GM19372 (cell line): ENCODE results near the gene BTRC.

Source experiments
- ATAC-seq: cut with Tn5 transposase; IDR thresholded peaks from one replicate; pipeline ENCODE4 v1.9.1; 2021; ENCODE audit warnings: mild to moderate bottlenecking, low read depth, moderate library complexity; ENCODE audit not compliant: unreplicated experiment

The BTRC gene

GRCh38 chr10:101513733-101514132, 159.8 kb downstream of the BTRC start:
- no peak for ATAC-seq

GRCh38 chr10:101525848-101526247, 171.9 kb downstream of the BTRC start:
- no peak for ATAC-seq

DNA sequence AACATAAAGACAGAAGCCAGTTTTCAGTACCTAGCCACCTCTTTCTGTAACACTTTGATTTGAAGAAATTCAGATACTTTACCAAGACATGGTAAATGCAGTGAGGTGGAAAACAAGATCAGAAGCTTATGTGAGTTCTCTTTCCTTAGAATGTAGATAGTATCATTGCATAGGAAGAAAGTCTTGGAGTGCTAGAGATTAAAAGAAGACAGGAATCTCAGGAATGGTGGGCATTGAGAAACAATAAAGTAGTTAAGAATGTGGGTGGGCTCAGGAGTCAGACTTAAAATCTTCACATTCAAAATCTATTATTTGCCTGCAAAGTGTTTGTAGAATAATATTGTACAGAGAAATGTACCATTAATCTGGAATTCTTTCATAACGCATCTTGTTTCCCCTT, 175.2 kb downstream of the BTRC start:
- no peak for ATAC-seq

DNA sequence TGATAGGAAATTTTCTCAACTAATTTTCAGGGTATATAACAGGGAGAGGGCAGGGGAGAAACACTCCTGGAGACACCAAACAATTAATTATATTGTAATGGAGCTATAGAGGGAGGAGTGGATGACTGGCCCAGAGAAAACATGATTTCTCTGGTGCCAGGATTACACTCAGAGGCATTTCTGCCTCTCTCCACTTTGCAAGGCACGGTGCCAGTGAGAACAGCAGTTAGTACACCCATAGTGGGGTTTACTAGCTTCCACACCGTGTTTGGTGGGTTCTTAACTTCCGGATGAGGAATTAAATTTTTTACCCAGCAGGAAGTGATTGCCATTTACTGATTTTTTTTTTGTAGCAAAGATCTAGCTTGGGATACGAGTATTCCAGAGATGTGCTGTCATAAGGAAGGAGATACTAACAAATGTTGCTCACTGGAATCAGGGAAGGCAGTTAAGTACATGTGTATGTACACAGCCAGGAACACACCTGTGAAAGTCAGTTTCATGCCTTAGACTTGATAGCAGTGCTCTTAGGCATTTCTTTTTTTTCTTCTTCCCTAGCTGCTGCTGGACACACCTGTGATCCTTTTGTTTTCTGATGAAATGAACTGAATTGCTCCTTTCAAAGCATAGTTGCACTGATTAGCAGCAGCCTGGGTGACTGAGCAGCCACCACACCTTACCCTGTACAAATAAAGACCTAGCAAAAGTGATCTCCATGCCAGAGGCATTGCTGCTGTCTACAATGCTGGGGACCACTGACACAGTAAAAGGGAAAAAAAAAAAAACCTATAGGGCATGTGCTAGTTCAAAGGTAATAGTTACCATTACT, 176.0 kb downstream of the BTRC start:
- no peak for ATAC-seq

GRCh38 chr10:101535949-101536348, 182.0 kb downstream of the BTRC start:
- no peak for ATAC-seq

DNA sequence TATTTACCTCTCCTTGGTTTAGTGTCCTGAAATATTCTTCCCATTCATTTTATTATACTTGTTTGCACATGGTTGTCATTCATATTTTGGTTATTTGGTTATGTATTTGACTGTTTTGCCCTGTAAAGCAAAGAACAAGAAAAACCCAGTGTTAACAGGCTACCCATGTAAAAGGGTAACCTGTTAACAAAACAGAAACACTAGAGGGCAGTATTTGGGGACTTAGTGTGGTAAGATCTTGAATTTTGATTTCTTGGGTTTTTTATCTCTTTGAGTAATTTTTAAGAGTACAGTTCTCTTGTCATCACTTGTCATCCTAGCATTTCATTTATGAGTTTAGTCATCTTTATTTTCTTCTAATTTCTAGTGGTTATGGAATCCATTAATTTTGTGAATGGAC, 182.8 kb downstream of the BTRC start:
- no peak for ATAC-seq

DNA sequence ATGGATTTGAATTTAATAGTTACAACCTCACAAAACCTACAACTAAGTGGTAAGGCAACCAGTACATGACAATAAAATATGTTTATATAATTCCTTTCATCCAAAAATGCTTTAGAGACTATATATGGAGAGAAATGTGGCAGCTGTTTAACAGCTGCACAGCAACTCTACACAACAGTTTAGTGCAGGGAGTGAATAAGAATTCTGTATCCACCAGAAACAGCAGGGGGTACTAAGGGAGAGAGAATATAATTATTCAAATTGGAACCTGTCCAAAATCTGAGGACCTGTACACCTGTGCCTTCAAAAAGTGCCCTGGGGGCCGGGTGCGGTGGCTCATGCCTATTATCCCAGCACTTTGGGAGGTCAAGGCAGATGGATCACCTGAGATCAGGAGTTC, 184.5 kb downstream of the BTRC start:
- ATAC-seq: no peak

GRCh38 chr10:101545898-101546297, 191.9 kb downstream of the BTRC start:
- no peak for ATAC-seq

GRCh38 chr10:101550965-101551364, 197.0 kb downstream of the BTRC start:
- no peak for ATAC-seq

GRCh38 chr10:101552442-101552841, 198.5 kb downstream of the BTRC start:
- ATAC-seq: no peak

DNA sequence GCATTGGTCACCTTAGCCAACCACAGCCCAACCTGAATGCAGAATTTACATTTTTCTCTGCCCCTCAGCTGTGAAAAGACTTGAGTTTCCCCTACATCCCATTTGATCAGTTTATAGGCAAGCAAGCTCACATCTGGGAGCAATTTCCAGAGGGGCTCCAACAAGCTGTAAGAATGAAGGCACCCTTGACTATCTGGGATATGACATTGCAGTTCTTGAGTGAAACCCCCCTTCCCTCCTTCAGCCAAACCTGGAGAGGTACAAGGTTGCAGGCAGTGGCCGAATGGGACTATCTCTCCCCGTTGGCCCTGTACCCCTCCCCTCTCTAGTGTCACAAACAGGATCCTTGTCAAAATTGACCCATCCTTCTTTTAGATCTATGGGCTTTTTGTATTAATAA, 203.6 kb downstream of the BTRC start:
- no peak for ATAC-seq

- ATAC-seq: no peak
These were observed 204.2 kb downstream of the BTRC start for GRCh38 chr10:101558204-101558603.

GRCh38 chr10:101558671-101559595, 205.0 kb downstream of the BTRC start:
- no peak for ATAC-seq

DNA sequence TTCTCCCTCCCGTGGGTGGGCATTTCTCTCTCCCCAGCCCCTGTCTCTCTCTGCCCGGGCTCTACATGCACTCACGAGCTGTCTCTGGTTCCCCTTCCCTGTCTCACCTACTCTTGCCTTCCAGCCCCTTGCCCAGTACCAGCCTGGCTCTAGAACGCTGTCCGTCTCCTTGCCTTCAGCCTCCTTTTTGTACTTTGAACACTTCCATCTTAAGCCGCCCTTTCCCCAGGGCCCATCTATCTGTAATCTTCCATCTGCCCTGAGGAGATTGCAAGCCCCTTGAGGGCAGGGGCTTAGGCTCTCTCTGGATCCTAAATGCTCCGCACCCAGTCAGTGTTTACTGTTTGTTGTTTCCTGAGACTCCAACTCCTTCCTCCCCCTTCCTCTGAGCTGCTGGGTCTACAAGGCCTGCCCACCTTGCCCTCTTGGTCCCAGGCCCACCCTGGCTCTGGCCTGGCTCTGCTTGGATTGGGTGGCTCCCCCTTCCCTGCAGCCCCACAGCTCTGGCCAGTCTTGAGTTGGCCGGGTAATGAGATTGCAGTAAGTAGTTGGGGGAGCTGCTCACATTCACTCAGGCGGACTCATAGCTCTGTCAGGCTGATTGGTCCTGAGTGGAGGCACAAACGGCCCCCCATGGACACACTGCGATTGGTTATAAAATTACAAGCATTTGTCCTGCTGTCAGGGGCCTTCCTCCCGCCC, 205.8 kb downstream of the BTRC start:
- no peak for ATAC-seq

- no peak for ATAC-seq
These were observed 206.5 kb downstream of the BTRC start for GRCh38 chr10:101560298-101561067.

- no peak for ATAC-seq
These were observed 207.3 kb downstream of the BTRC start for GRCh38 chr10:101561068-101561915.

- ATAC-seq: no peak
These were observed 208.3 kb downstream of the BTRC start for GRCh38 chr10:101562231-101562630.

- ATAC-seq: no peak
These were observed 209.0 kb downstream of the BTRC start for GRCh38 chr10:101563007-101563406.

- ATAC-seq: no peak
These were observed 209.6 kb downstream of the BTRC start for GRCh38 chr10:101563497-101564040.
